ENCODE measurements around the gene VCAN.

GRCh38 chr5:83441747-83442146 lies 29.8 kb upstream of the VCAN start:
- TF ChIP-seq, protein P1, sequence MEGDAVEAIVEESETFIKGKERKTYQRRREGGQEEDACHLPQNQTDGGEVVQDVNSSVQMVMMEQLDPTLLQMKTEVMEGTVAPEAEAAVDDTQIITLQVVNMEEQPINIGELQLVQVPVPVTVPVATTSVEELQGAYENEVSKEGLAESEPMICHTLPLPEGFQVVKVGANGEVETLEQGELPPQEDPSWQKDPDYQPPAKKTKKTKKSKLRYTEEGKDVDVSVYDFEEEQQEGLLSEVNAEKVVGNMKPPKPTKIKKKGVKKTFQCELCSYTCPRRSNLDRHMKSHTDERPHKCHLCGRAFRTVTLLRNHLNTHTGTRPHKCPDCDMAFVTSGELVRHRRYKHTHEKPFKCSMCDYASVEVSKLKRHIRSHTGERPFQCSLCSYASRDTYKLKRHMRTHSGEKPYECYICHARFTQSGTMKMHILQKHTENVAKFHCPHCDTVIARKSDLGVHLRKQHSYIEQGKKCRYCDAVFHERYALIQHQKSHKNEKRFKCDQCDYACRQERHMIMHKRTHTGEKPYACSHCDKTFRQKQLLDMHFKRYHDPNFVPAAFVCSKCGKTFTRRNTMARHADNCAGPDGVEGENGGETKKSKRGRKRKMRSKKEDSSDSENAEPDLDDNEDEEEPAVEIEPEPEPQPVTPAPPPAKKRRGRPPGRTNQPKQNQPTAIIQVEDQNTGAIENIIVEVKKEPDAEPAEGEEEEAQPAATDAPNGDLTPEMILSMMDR (IDR thresholded peaks at IDR 0.05 in 8 of 11, conservative IDR thresholded peaks at IDR 0.05 in 3 of 11) = no peak
- TF ChIP-seq POLR2A (IDR thresholded peaks at IDR 0.05) = no peak
- TF ChIP-seq POLR2AphosphoS5 (IDR thresholded peaks at IDR 0.05) = no peak

All from spleen (tissue), 7 donors.